Endothelial cell of umbilical vein (primary cell): ENCODE results near the gene IFIT3. TPM values are rescaled to one million over a fixed set of nuclear protein-coding genes. Genes with fewer than 3 reads are reported as not detected.

Source experiments
- BruUV-seq: library from RNA; stranded (reverse); fragments of 400-500 nt; replicated peaks from 2 replicates; lab custom pipeline; 2021; lab: Mats Ljungman, UMichigan
- CTCF ChIA-PET: fragments of 300-600, 350-600 bp; sonication (Branson Sonifier 250); formaldehyde crosslinking; loops from one replicate; lab custom pipeline; 2021; ENCODE audit warnings: antibody characterized with exemption, inconsistent platforms; lab: Charles Lee
- POLR2A ChIA-PET: fragments of 300-600, 350-600 bp; sonication (Branson Sonifier 250); formaldehyde crosslinking; loops from one replicate; lab custom pipeline; 2021; ENCODE audit warnings: antibody characterized with exemption, inconsistent platforms; lab: Charles Lee
- DNase-seq: peaks from one replicate; pipeline ENCODE4 v3.0.0-alpha.2; 2011; ENCODE audit warnings: low read depth, low spot score
- FAIRE-seq: peaks from 2 replicates; lab custom pipeline; 2011; peaks lifted over from hg19 to GRCh38; lab: Jason Lieb, UNC
- H2AFZ ChIP-seq: 2 replicates; pipeline ENCODE4 v1.6.0; 2012; ENCODE audit warnings: low read depth, low read length, control low read depth, inconsistent platforms
- H3K27ac ChIP-seq: 2 replicates; pipeline ENCODE4 v1.5.1; 2011; ENCODE audit warnings: low read depth, mild to moderate bottlenecking, control low read depth, low read length, moderate library complexity; ENCODE audit not compliant: insufficient read depth
- H3K27me3 ChIP-seq, 2 experiments: 2 replicates each; pipeline versions ENCODE4 v1.6.0 to v1.6.1; 2011; ENCODE audit warnings: low read length in 2 of 2, mixed read lengths in 1 of 2; ENCODE audit not compliant: control insufficient read depth in 2 of 2, insufficient read depth in 2 of 2
- H3K36me3 ChIP-seq, 2 experiments: 2 replicates in 1 of 2; 3 replicates in 1 of 2; pipeline ENCODE4 v1.5.1; 2011; ENCODE audit warnings: low read length in 2 of 2, mild to moderate bottlenecking in 1 of 2, moderate library complexity in 1 of 2; ENCODE audit not compliant: control insufficient read depth in 2 of 2, insufficient read depth in 2 of 2; ENCODE audit errors: extremely low read depth in 1 of 2
- H3K4me1 ChIP-seq: 3 replicates; pipeline ENCODE4 v1.5.1; 2011; ENCODE audit warnings: mild to moderate bottlenecking, low read length; ENCODE audit not compliant: control insufficient read depth, insufficient read depth; ENCODE audit errors: extremely low read depth
- H3K4me2 ChIP-seq: 2 replicates; pipeline ENCODE4 v1.6.1; 2011; ENCODE audit warnings: low read length, control low read depth, mixed read lengths; ENCODE audit not compliant: insufficient read depth
- H3K4me3 ChIP-seq, 3 experiments: fragments of 200-600 bp in 1 of 3; sonication (generic), shearing (Covaris generic) in 1 of 3; replicated peaks in 1 of 3; 2 replicates each; pipeline ENCODE4 v1.5.1; 2011 to 2016; ENCODE audit warnings: control low read depth in 3 of 3, low read length in 3 of 3, mild to moderate bottlenecking in 2 of 3, inconsistent platforms in 1 of 3, low read depth in 1 of 3, moderate library complexity in 1 of 3; ENCODE audit not compliant: insufficient read depth in 1 of 3
- H3K79me2 ChIP-seq: 2 replicates; pipeline ENCODE4 v1.6.0; 2012; ENCODE audit warnings: low read length, inconsistent platforms; ENCODE audit not compliant: control insufficient read depth, insufficient read depth
- H3K9ac ChIP-seq: replicated peaks from 2 replicates; pipeline ENCODE3; 2011; ENCODE audit warnings: low read length, control low read depth; ENCODE audit not compliant: insufficient read depth; ENCODE audit errors: extremely low read depth
- H3K9me1 ChIP-seq: replicated peaks from 3 replicates; pipeline ENCODE4 v1.6.0; 2011; ENCODE audit warnings: mild to moderate bottlenecking, low read length; ENCODE audit not compliant: control insufficient read depth, insufficient read depth; ENCODE audit errors: extremely low read depth
- H3K9me3 ChIP-seq: replicated peaks from 2 replicates; pipeline ENCODE4 v1.5.1; 2012; ENCODE audit warnings: low read length, inconsistent platforms; ENCODE audit not compliant: control insufficient read depth, insufficient read depth
- H4K20me1 ChIP-seq: replicated peaks from 2 replicates; pipeline ENCODE3; 2011; ENCODE audit warnings: mild to moderate bottlenecking, low read length; ENCODE audit not compliant: control insufficient read depth, insufficient read depth; ENCODE audit errors: extremely low read depth
- GATA2 ChIP-seq: IDR thresholded peaks from 2 replicates; pipeline ENCODE4 v1.7.0; 2011; ENCODE audit warnings: low read depth, mild to moderate bottlenecking, moderate library complexity, mixed read lengths, low read length; ENCODE audit not compliant: insufficient read length, insufficient read depth
- MAX ChIP-seq: IDR thresholded peaks from 2 replicates; pipeline ENCODE4 v1.6.1; 2011; ENCODE audit not compliant: insufficient read depth, insufficient read length
- POLR2A ChIP-seq: IDR thresholded peaks from 2 replicates; pipeline ENCODE4 v1.6.1; 2012; ENCODE audit warnings: low read depth, mild to moderate bottlenecking, control low read depth, low read length
- dilution Hi-C: fragments of 300-500 bp; cut with MboI; formaldehyde crosslinking; loops from one replicate; pipeline ENCODE4 v1.15.0; 2019; ENCODE audit warnings: low sequenced_read_pairs; ENCODE audit not compliant: extremely low pct_ligation_motif_present
- intact Hi-C: fragments of 100-400 bp; cut with micrococcal nuclease; formaldehyde crosslinking; loops from one replicate; pipeline ENCODE4 v1.10.0; 2022
- polyA plus RNA-seq, 4 experiments: library from polyadenylated mRNA; depleted of rRNA in 3 of 4; stranded (reverse) in 3 of 4; unstranded in 1 of 4; fragments of >200 nt; gene quantifications; 2 replicates each; pipeline versions ENCODE4 v1.2.1 to v1.2.3, GENCODE V29; 2011 to 2012; ENCODE audit warnings: missing spikeins in 1 of 4
- total RNA-seq: library from RNA; stranded (reverse); gene quantifications from 2 replicates; pipeline ENCODE4 v1.2.3, GENCODE V29; 2021
- TF ChIP-seq, protein P1 (sequence below), 2 donors: IDR thresholded peaks; 1 replicate in 1 of 2; 2 replicates in 1 of 2; pipeline ENCODE4 v1.5.1; 2011; ENCODE audit warnings: low read length in 2 of 2, mild to moderate bottlenecking in 2 of 2, moderate library complexity in 2 of 2, control low read depth in 1 of 2, inconsistent platforms in 1 of 2, low read depth in 1 of 2; ENCODE audit not compliant: insufficient read depth in 1 of 2; ENCODE audit errors: extremely low read depth in 1 of 2

IFIT3 gene
- total and polyA plus RNA-seq, 2 donors (not counting 3 experiments of a cell fraction or from before 2014, with no cell fraction given) = 1.2 to 3.1 TPM

- H3K27me3 ChIP-seq = peaks cover 4 to 8% of the 10 kb centered on the region in 2 experiments
- no peaks in the 10 kb centered on the region for H3K79me2 ChIP-seq
- no peak overlapping the region for H3K27ac ChIP-seq
- H3K4me3 ChIP-seq = no peak overlapping the region
- POLR2A ChIA-PET = no interaction called here
- TF ChIP-seq, protein P1, sequence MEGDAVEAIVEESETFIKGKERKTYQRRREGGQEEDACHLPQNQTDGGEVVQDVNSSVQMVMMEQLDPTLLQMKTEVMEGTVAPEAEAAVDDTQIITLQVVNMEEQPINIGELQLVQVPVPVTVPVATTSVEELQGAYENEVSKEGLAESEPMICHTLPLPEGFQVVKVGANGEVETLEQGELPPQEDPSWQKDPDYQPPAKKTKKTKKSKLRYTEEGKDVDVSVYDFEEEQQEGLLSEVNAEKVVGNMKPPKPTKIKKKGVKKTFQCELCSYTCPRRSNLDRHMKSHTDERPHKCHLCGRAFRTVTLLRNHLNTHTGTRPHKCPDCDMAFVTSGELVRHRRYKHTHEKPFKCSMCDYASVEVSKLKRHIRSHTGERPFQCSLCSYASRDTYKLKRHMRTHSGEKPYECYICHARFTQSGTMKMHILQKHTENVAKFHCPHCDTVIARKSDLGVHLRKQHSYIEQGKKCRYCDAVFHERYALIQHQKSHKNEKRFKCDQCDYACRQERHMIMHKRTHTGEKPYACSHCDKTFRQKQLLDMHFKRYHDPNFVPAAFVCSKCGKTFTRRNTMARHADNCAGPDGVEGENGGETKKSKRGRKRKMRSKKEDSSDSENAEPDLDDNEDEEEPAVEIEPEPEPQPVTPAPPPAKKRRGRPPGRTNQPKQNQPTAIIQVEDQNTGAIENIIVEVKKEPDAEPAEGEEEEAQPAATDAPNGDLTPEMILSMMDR (IDR thresholded peaks at IDR 0.05; ENCODE audit: extremely low read depth in 1 of 2, insufficient read depth in 1 of 2, low read depth in 1 of 2, low read length in 2 of 2) = peak; percentile 43 to 52
- no peak for TF ChIP-seq MAX
- peaks cover 6% of the 10 kb centered on the region for H3K4me1 ChIP-seq
- H3K9me3 ChIP-seq = no peaks in the 10 kb centered on the region
- FAIRE-seq (no peak), DNase-seq (peak; percentile 61)
- no peak overlapping the region for H3K9ac ChIP-seq
- no TSS peak for BruUV-seq
- no peak overlapping the region for H3K4me2 ChIP-seq
- dilution Hi-C loops (no loop called here), intact Hi-C loops (loop anchor here (1.0 kb wide), 2 partner anchors 41 to 90 kb away; no protein-coding TSS in a partner anchor)
- H2AFZ ChIP-seq = no peak overlapping the region
- CTCF ChIA-PET = interaction anchor here (0.7 to 2.9 kb wide), 40 partner anchors 8 to 296 kb away, joined by 3 to 35 read pairs (median 5); partner anchors contain the start of genes IFIT1, IFIT1B, IFIT2 and IFIT3
- H4K20me1 ChIP-seq = no peaks in the 10 kb centered on the region
- H3K9me1 ChIP-seq = no peaks in the 10 kb centered on the region
- no peaks in the 10 kb centered on the region for H3K36me3 ChIP-seq
Measured at GRCh38 chr10:89369156-89370105, 41.6 kb downstream of the IFIT3 start.

GRCh38 chr10:89371079-89371478, 43.3 kb downstream of the IFIT3 start:
- Histone ChIP-seq H3K4me1 (peaks cover 11% of the 10 kb centered on the region), H3K4me2 (no peak overlapping the region), H3K79me2 (no peaks in the 10 kb centered on the region), H2AFZ (no peak overlapping the region), H3K9ac (no peak overlapping the region), H3K4me3 (no peak overlapping the region), H3K27me3 (peaks cover 2 to 6% of the 10 kb centered on the region in 2 experiments), H3K9me1 (no peaks in the 10 kb centered on the region), H3K27ac (no peak overlapping the region), H3K9me3 (no peaks in the 10 kb centered on the region), H4K20me1 (no peaks in the 10 kb centered on the region), H3K36me3 (no peaks in the 10 kb centered on the region)
- intact Hi-C loops = no loop called here
- DNase-seq (no peak), FAIRE-seq (no peak)
- POLR2A ChIA-PET = no interaction called here
- TF ChIP-seq, protein P1 (IDR thresholded peaks at IDR 0.05; ENCODE audit: extremely low read depth in 1 of 2, insufficient read depth in 1 of 2, low read depth in 1 of 2, low read length in 2 of 2) = no peak
- TF ChIP-seq MAX (no peak), GATA2 (no peak), POLR2A (no peak)
- CTCF ChIA-PET = no interaction called here
- dilution Hi-C loops = no loop called here
- BruUV-seq = no TSS peak
